B cell (primary cell): ENCODE measurements around the gene CDK5RAP3. TPM values are rescaled to one million over a fixed set of nuclear protein-coding genes. Genes with fewer than 3 reads are reported as not detected.

ENCODE experiments used
- ATAC-seq: fragments of 200-7000 bp; cut with Tn5 transposase; one replicate; pipeline ENCODE4 v1.10.0; 2021; ENCODE audit warnings: low read depth, mild to moderate bottlenecking, moderate number of reproducible peaks, moderate library complexity
- CTCF ChIA-PET: fragments of 350-600 bp; sonication (Branson Sonifier 250); formaldehyde crosslinking; loops from one replicate; lab custom pipeline; 2021; ENCODE audit warnings: antibody characterized with exemption, inconsistent platforms; lab: Charles Lee
- POLR2A ChIA-PET: fragments of 350-600 bp; sonication (Branson Sonifier 250); formaldehyde crosslinking; loops from one replicate; lab custom pipeline; 2021; ENCODE audit warnings: antibody characterized with exemption; lab: Charles Lee
- DNase-seq: peaks from one replicate; pipeline ENCODE4 v3.0.0; 2013
- H2AFZ ChIP-seq: 2 replicates; pipeline ENCODE4 v1.6.1; 2012; ENCODE audit warnings: mild to moderate bottlenecking, low read depth, low read length; ENCODE audit not compliant: insufficient read depth, poor library complexity, severe bottlenecking
- H3K27ac ChIP-seq, 2 donors: 1 replicate in 1 of 2; 2 replicates in 1 of 2; pipeline ENCODE4 v1.5.1; 2012 to 2013; ENCODE audit warnings: low read length in 2 of 2, mild to moderate bottlenecking in 2 of 2, moderate library complexity in 1 of 2
- H3K27me3 ChIP-seq, 4 experiments: fragments of 200-600 bp in 1 of 4; sonication (generic) in 1 of 4; replicated peaks in 1 of 4; 1 replicate in 2 of 4; 2 replicates in 2 of 4; pipeline versions ENCODE4 v1.6.1 to v1.7.0; 2013 to 2016; ENCODE audit warnings: low read length in 3 of 4, mild to moderate bottlenecking in 2 of 4, mixed read lengths in 1 of 4, moderate library complexity in 1 of 4; ENCODE audit not compliant: insufficient read depth in 4 of 4, control insufficient read depth in 3 of 4; ENCODE audit errors: control extremely low read depth in 1 of 4
- H3K36me3 ChIP-seq, 2 experiments: replicated peaks in 1 of 2; 1 replicate in 1 of 2; 2 replicates in 1 of 2; pipeline versions ENCODE4 v1.6.1 to v1.7.1; 2013; ENCODE audit warnings: low read length in 1 of 2; ENCODE audit not compliant: insufficient read depth in 2 of 2, control insufficient read depth in 1 of 2; ENCODE audit errors: control extremely low read depth in 1 of 2, extremely low read depth in 1 of 2
- H3K4me1 ChIP-seq, 2 donors: fragments of 200-600 bp in 1 of 2; sonication (generic) in 1 of 2; 1 replicate in 1 of 2; 2 replicates in 1 of 2; pipeline versions ENCODE4 v1.5.1 to v1.6.1; 2013 to 2017; ENCODE audit warnings: low read length in 2 of 2; ENCODE audit not compliant: control insufficient read depth in 2 of 2, insufficient read depth in 2 of 2
- H3K4me2 ChIP-seq: replicated peaks from 2 replicates; pipeline ENCODE3; 2012; ENCODE audit warnings: mild to moderate bottlenecking, low read depth, low read length; ENCODE audit not compliant: poor library complexity, severe bottlenecking
- H3K4me3 ChIP-seq, 5 experiments: fragments of 200-600 bp in 1 of 5; sonication (generic) in 1 of 5; 1 replicate in 3 of 5; 2 replicates in 2 of 5; pipeline versions ENCODE4 v1.5.1 to v1.7.0; 2011 to 2016; ENCODE audit warnings: low read length in 4 of 5, mild to moderate bottlenecking in 4 of 5, low read depth in 2 of 5, control low read depth in 1 of 5, moderate library complexity in 1 of 5; ENCODE audit not compliant: insufficient read depth in 1 of 5; ENCODE audit errors: control extremely low read depth in 1 of 5, extremely low read depth in 1 of 5
- H3K79me2 ChIP-seq: fragments of 200-600 bp; sonication (generic); one replicate; pipeline ENCODE4 v1.6.0; 2016; ENCODE audit warnings: low read length; ENCODE audit not compliant: control insufficient read depth, insufficient read depth
- H3K9ac ChIP-seq: fragments of 200-600 bp; sonication (generic); 2 replicates; pipeline ENCODE4 v1.6.1; 2017; ENCODE audit warnings: mild to moderate bottlenecking, low read length, moderate library complexity
- H3K9me3 ChIP-seq, 3 donors: one replicate each; pipeline versions ENCODE4 v1.6.1 to v1.7.1; 2013; ENCODE audit warnings: low read length in 2 of 3; ENCODE audit not compliant: control insufficient read depth in 2 of 3, insufficient read depth in 1 of 3; ENCODE audit errors: control extremely low read depth in 1 of 3
- H4K20me1 ChIP-seq: 2 replicates; pipeline ENCODE4 v1.6.0; 2012; ENCODE audit warnings: mild to moderate bottlenecking, low read length; ENCODE audit not compliant: insufficient read depth, control insufficient read depth, poor library complexity, severe bottlenecking
- H3K27ac Mint-ChIP-seq: one replicate; pipeline ENCODE4 v1.8.0; 2021; ENCODE audit warnings: mixed read lengths
- H3K27me3 Mint-ChIP-seq: one replicate; pipeline ENCODE4 v1.8.0; 2021; ENCODE audit warnings: mixed read lengths
- H3K4me1 Mint-ChIP-seq: one replicate; pipeline ENCODE4 v1.8.0; 2021; ENCODE audit warnings: mixed read lengths
- H3K4me3 Mint-ChIP-seq: one replicate; pipeline ENCODE4 v1.8.0; 2021; ENCODE audit warnings: mixed read lengths
- H3K9me3 Mint-ChIP-seq: one replicate; pipeline ENCODE4 v1.8.0; 2022; ENCODE audit warnings: mixed read lengths; ENCODE audit not compliant: insufficient read depth
- EZH2 ChIP-seq: IDR thresholded peaks from 2 replicates; pipeline ENCODE4 v1.6.1; 2012; ENCODE audit warnings: borderline replicate concordance, low read depth, mild to moderate bottlenecking, moderate library complexity, low read length; ENCODE audit not compliant: insufficient read depth, poor library complexity, severe bottlenecking
- WGBS: methylation state at CpG from one replicate; pipeline ENCODE4 v1.1.5; 2013; ENCODE audit warnings: missing lambda C conversion rate; ENCODE audit not compliant: insufficient coverage; 5-methylcytosine and 5-hydroxymethylcytosine counted together
- intact Hi-C: fragments of 100-400 bp; cut with micrococcal nuclease; formaldehyde crosslinking; loops from one replicate; pipeline ENCODE4 v1.10.0; 2022
- polyA plus RNA-seq: library from polyadenylated mRNA; depleted of rRNA; stranded (reverse); fragments of >200 nt; gene quantifications from 2 replicates; pipeline ENCODE4 v1.2.3, GENCODE V29; 2012
- total RNA-seq, 2 donors: library from RNA; stranded (reverse); fragments of 120-200 nt in 1 of 2; gene quantifications; 1 replicate in 1 of 2; 2 replicates in 1 of 2; pipeline versions ENCODE4 v1.2.3 to v1.2.4, GENCODE V29; 2013 to 2022
- TF ChIP-seq, protein P1 (sequence below): fragments of 200-600 bp; IDR thresholded peaks from one replicate; pipeline ENCODE4 v1.8.0; 2022; ENCODE audit warnings: antibody characterized with exemption, mild to moderate bottlenecking

CDK5RAP3 gene
- total and polyA plus RNA-seq, 2 donors (not counting 1 experiment from before 2014, with no cell fraction given) = 417 to 728 TPM

GRCh38 chr17:47952171-47953021 lies 18.5 kb upstream of the CDK5RAP3 start:
- POLR2A ChIA-PET = interaction anchor here (0.6 kb wide), 1 partner anchor 62 kb away, joined by 3 read pairs; no protein-coding TSS in a partner anchor
- TF ChIP-seq EZH2 = no peak

GRCh38 chr17:47953909-47954308 lies 17.0 kb upstream of the CDK5RAP3 start:
- no peak for TF ChIP-seq EZH2
- TF ChIP-seq, protein P1, sequence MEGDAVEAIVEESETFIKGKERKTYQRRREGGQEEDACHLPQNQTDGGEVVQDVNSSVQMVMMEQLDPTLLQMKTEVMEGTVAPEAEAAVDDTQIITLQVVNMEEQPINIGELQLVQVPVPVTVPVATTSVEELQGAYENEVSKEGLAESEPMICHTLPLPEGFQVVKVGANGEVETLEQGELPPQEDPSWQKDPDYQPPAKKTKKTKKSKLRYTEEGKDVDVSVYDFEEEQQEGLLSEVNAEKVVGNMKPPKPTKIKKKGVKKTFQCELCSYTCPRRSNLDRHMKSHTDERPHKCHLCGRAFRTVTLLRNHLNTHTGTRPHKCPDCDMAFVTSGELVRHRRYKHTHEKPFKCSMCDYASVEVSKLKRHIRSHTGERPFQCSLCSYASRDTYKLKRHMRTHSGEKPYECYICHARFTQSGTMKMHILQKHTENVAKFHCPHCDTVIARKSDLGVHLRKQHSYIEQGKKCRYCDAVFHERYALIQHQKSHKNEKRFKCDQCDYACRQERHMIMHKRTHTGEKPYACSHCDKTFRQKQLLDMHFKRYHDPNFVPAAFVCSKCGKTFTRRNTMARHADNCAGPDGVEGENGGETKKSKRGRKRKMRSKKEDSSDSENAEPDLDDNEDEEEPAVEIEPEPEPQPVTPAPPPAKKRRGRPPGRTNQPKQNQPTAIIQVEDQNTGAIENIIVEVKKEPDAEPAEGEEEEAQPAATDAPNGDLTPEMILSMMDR = no peak

More at GRCh38 chr17:47952171-47953021, 18.5 kb upstream of the CDK5RAP3 start:
- H3K27me3 Mint-ChIP-seq = no peaks in the 10 kb centered on the region
- Histone ChIP-seq H2AFZ (no peak overlapping the region), H3K4me2 (no peak overlapping the region), H3K4me3 (no peak overlapping the region), H3K79me2 (no peaks in the 10 kb centered on the region), H3K9ac (no peak overlapping the region), H3K27me3 (no peaks in the 10 kb centered on the region), H3K4me1 (peaks cover 13 to 17% of the 10 kb centered on the region in 2 donors), H3K9me3 (no peaks in the 10 kb centered on the region), H3K27ac (no peak overlapping the region), H3K36me3 (peaks cover 0 to 7% of the 10 kb centered on the region in 2 experiments), H4K20me1 (no peaks in the 10 kb centered on the region)
- DNase-seq (no peak), ATAC-seq (no peak)
- H3K9me3 Mint-ChIP-seq = no peaks in the 10 kb centered on the region
- CTCF ChIA-PET = interaction anchor here (0.9 to 10.4 kb wide), 6 partner anchors 11 to 67 kb away, joined by 3 to 155 read pairs (median 4); partner anchors contain the start of genes CDK5RAP3 and PNPO
- H3K4me1 Mint-ChIP-seq = peaks cover 15% of the 10 kb centered on the region
- no peak overlapping the region for H3K4me3 Mint-ChIP-seq
- intact Hi-C loops = no loop called here
- no peak overlapping the region for H3K27ac Mint-ChIP-seq
- 75% methylated on average over 12 of the region's 12 CpGs for WGBS

More at GRCh38 chr17:47953909-47954308, 17.0 kb upstream of the CDK5RAP3 start:
- no peak overlapping the region for H3K4me3 Mint-ChIP-seq
- H3K4me2 ChIP-seq = no peak overlapping the region
- no peaks in the 10 kb centered on the region for H3K27me3 ChIP-seq
- no peak for ATAC-seq
- no peaks in the 10 kb centered on the region for H4K20me1 ChIP-seq
- H3K4me1 ChIP-seq = peaks cover 11 to 13% of the 10 kb centered on the region in 2 donors
- no peaks in the 10 kb centered on the region for H3K79me2 ChIP-seq
- H3K9ac ChIP-seq = no peak overlapping the region
- H3K27me3 Mint-ChIP-seq = no peaks in the 10 kb centered on the region
- POLR2A ChIA-PET = no interaction called here
- H3K4me3 ChIP-seq = no peak overlapping the region
- DNase-seq = no peak
- H3K9me3 Mint-ChIP-seq = no peaks in the 10 kb centered on the region
- H3K9me3 ChIP-seq = no peaks in the 10 kb centered on the region
- H3K4me1 Mint-ChIP-seq = peaks cover 13% of the 10 kb centered on the region
- H3K27ac Mint-ChIP-seq = no peak overlapping the region
- no peak overlapping the region for H3K27ac ChIP-seq
- no peak overlapping the region for H2AFZ ChIP-seq
- no peaks in the 10 kb centered on the region for H3K36me3 ChIP-seq
- intact Hi-C loops = no loop called here
- CTCF ChIA-PET = interaction anchor here (2.1 to 10.4 kb wide), 2 partner anchors 11 to 16 kb away, joined by 9 to 155 read pairs; partner anchors contain the start of genes CDK5RAP3 and PNPO
